B cell (primary cell): ENCODE results near the gene FAM53B. TPM values are rescaled to one million over a fixed set of nuclear protein-coding genes. Genes with fewer than 3 reads are reported as not detected.

Source experiments
- ATAC-seq: fragments of 200-7000 bp; cut with Tn5 transposase; one replicate; pipeline ENCODE4 v1.10.0; 2021; ENCODE audit warnings: low read depth, mild to moderate bottlenecking, moderate number of reproducible peaks, moderate library complexity
- CTCF ChIA-PET: fragments of 350-600 bp; sonication (Branson Sonifier 250); formaldehyde crosslinking; loops from one replicate; lab custom pipeline; 2021; ENCODE audit warnings: antibody characterized with exemption, inconsistent platforms; lab: Charles Lee
- POLR2A ChIA-PET: fragments of 350-600 bp; sonication (Branson Sonifier 250); formaldehyde crosslinking; loops from one replicate; lab custom pipeline; 2021; ENCODE audit warnings: antibody characterized with exemption; lab: Charles Lee
- DNase-seq: peaks from one replicate; pipeline ENCODE4 v3.0.0; 2013
- H2AFZ ChIP-seq: 2 replicates; pipeline ENCODE4 v1.6.1; 2012; ENCODE audit warnings: mild to moderate bottlenecking, low read depth, low read length; ENCODE audit not compliant: insufficient read depth, poor library complexity, severe bottlenecking
- H3K27ac ChIP-seq, 2 donors: 1 replicate in 1 of 2; 2 replicates in 1 of 2; pipeline ENCODE4 v1.5.1; 2012 to 2013; ENCODE audit warnings: low read length in 2 of 2, mild to moderate bottlenecking in 2 of 2, moderate library complexity in 1 of 2
- H3K27me3 ChIP-seq, 4 experiments: fragments of 200-600 bp in 1 of 4; sonication (generic) in 1 of 4; replicated peaks in 1 of 4; 1 replicate in 2 of 4; 2 replicates in 2 of 4; pipeline versions ENCODE4 v1.6.1 to v1.7.0; 2013 to 2016; ENCODE audit warnings: low read length in 3 of 4, mild to moderate bottlenecking in 2 of 4, mixed read lengths in 1 of 4, moderate library complexity in 1 of 4; ENCODE audit not compliant: insufficient read depth in 4 of 4, control insufficient read depth in 3 of 4; ENCODE audit errors: control extremely low read depth in 1 of 4
- H3K36me3 ChIP-seq, 2 experiments: replicated peaks in 1 of 2; 1 replicate in 1 of 2; 2 replicates in 1 of 2; pipeline versions ENCODE4 v1.6.1 to v1.7.1; 2013; ENCODE audit warnings: low read length in 1 of 2; ENCODE audit not compliant: insufficient read depth in 2 of 2, control insufficient read depth in 1 of 2; ENCODE audit errors: control extremely low read depth in 1 of 2, extremely low read depth in 1 of 2
- H3K4me1 ChIP-seq, 2 donors: fragments of 200-600 bp in 1 of 2; sonication (generic) in 1 of 2; 1 replicate in 1 of 2; 2 replicates in 1 of 2; pipeline versions ENCODE4 v1.5.1 to v1.6.1; 2013 to 2017; ENCODE audit warnings: low read length in 2 of 2; ENCODE audit not compliant: control insufficient read depth in 2 of 2, insufficient read depth in 2 of 2
- H3K4me2 ChIP-seq: replicated peaks from 2 replicates; pipeline ENCODE3; 2012; ENCODE audit warnings: mild to moderate bottlenecking, low read depth, low read length; ENCODE audit not compliant: poor library complexity, severe bottlenecking
- H3K4me3 ChIP-seq, 5 experiments: fragments of 200-600 bp in 1 of 5; sonication (generic) in 1 of 5; 1 replicate in 3 of 5; 2 replicates in 2 of 5; pipeline versions ENCODE4 v1.5.1 to v1.7.0; 2011 to 2016; ENCODE audit warnings: low read length in 4 of 5, mild to moderate bottlenecking in 4 of 5, low read depth in 2 of 5, control low read depth in 1 of 5, moderate library complexity in 1 of 5; ENCODE audit not compliant: insufficient read depth in 1 of 5; ENCODE audit errors: control extremely low read depth in 1 of 5, extremely low read depth in 1 of 5
- H3K79me2 ChIP-seq: fragments of 200-600 bp; sonication (generic); one replicate; pipeline ENCODE4 v1.6.0; 2016; ENCODE audit warnings: low read length; ENCODE audit not compliant: control insufficient read depth, insufficient read depth
- H3K9ac ChIP-seq: fragments of 200-600 bp; sonication (generic); 2 replicates; pipeline ENCODE4 v1.6.1; 2017; ENCODE audit warnings: mild to moderate bottlenecking, low read length, moderate library complexity
- H3K9me3 ChIP-seq, 3 donors: one replicate each; pipeline versions ENCODE4 v1.6.1 to v1.7.1; 2013; ENCODE audit warnings: low read length in 2 of 3; ENCODE audit not compliant: control insufficient read depth in 2 of 3, insufficient read depth in 1 of 3; ENCODE audit errors: control extremely low read depth in 1 of 3
- H4K20me1 ChIP-seq: 2 replicates; pipeline ENCODE4 v1.6.0; 2012; ENCODE audit warnings: mild to moderate bottlenecking, low read length; ENCODE audit not compliant: insufficient read depth, control insufficient read depth, poor library complexity, severe bottlenecking
- H3K27ac Mint-ChIP-seq: one replicate; pipeline ENCODE4 v1.8.0; 2021; ENCODE audit warnings: mixed read lengths
- H3K27me3 Mint-ChIP-seq: one replicate; pipeline ENCODE4 v1.8.0; 2021; ENCODE audit warnings: mixed read lengths
- H3K4me1 Mint-ChIP-seq: one replicate; pipeline ENCODE4 v1.8.0; 2021; ENCODE audit warnings: mixed read lengths
- H3K4me3 Mint-ChIP-seq: one replicate; pipeline ENCODE4 v1.8.0; 2021; ENCODE audit warnings: mixed read lengths
- H3K9me3 Mint-ChIP-seq: one replicate; pipeline ENCODE4 v1.8.0; 2022; ENCODE audit warnings: mixed read lengths; ENCODE audit not compliant: insufficient read depth
- CTCF ChIP-seq: fragments of 200-600 bp; IDR thresholded peaks from one replicate; pipeline ENCODE4 v1.8.0; 2022; ENCODE audit warnings: antibody characterized with exemption, mild to moderate bottlenecking
- EZH2 ChIP-seq: IDR thresholded peaks from 2 replicates; pipeline ENCODE4 v1.6.1; 2012; ENCODE audit warnings: borderline replicate concordance, low read depth, mild to moderate bottlenecking, moderate library complexity, low read length; ENCODE audit not compliant: insufficient read depth, poor library complexity, severe bottlenecking
- WGBS: methylation state at CpG from one replicate; pipeline ENCODE4 v1.1.5; 2013; ENCODE audit warnings: missing lambda C conversion rate; ENCODE audit not compliant: insufficient coverage; 5-methylcytosine and 5-hydroxymethylcytosine counted together
- intact Hi-C: fragments of 100-400 bp; cut with micrococcal nuclease; formaldehyde crosslinking; loops from one replicate; pipeline ENCODE4 v1.10.0; 2022
- polyA plus RNA-seq: library from polyadenylated mRNA; depleted of rRNA; stranded (reverse); fragments of >200 nt; gene quantifications from 2 replicates; pipeline ENCODE4 v1.2.3, GENCODE V29; 2012
- total RNA-seq, 2 donors: library from RNA; stranded (reverse); fragments of 120-200 nt in 1 of 2; gene quantifications; 1 replicate in 1 of 2; 2 replicates in 1 of 2; pipeline versions ENCODE4 v1.2.3 to v1.2.4, GENCODE V29; 2013 to 2022

Gene FAM53B
- total and polyA plus RNA-seq, 2 donors (not counting 1 experiment from before 2014, with no cell fraction given), result 51.2 to 186 TPM

- no peak overlapping the region for H3K4me3 Mint-ChIP-seq
- CTCF ChIA-PET, result interaction anchor here (0.8 to 2.2 kb wide), 7 partner anchors 15 to 156 kb away, joined by 3 to 13 read pairs (median 4); no protein-coding TSS in a partner anchor
- WGBS, result 94% methylated on average over 11 of the region's 11 CpGs
- Histone ChIP-seq H2AFZ (no peak overlapping the region), H3K36me3 (peaks cover 0 to 84% of the 10 kb centered on the region in 2 experiments), H3K79me2 (peaks cover 99% of the 10 kb centered on the region), H3K4me2 (no peak overlapping the region), H3K4me1 (peaks cover 62 to 74% of the 10 kb centered on the region in 2 donors), H4K20me1 (peaks cover 59% of the 10 kb centered on the region), H3K4me3 (no peak overlapping the region), H3K9ac (no peak overlapping the region), H3K27me3 (no peaks in the 10 kb centered on the region), H3K27ac (peak overlapping the region in 1 of 2 donors; percentile 76), H3K9me3 (no peaks in the 10 kb centered on the region)
- POLR2A ChIA-PET, result interaction anchor here (1.5 to 1.9 kb wide), 2 partner anchors 8 to 29 kb away, joined by 3 to 5 read pairs; no protein-coding TSS in a partner anchor
- H3K27ac Mint-ChIP-seq, result peak overlapping the region; percentile 79
- no peak for TF ChIP-seq EZH2
- no peak for TF ChIP-seq CTCF
- ATAC-seq, result no peak
- H3K27me3 Mint-ChIP-seq, result no peaks in the 10 kb centered on the region
- no peak for DNase-seq
- no peaks in the 10 kb centered on the region for H3K9me3 Mint-ChIP-seq
- peaks cover 79% of the 10 kb centered on the region for H3K4me1 Mint-ChIP-seq
- intact Hi-C loops, result loop anchor here (5.0 kb wide), 1 partner anchor 32 kb away; no protein-coding TSS in a partner anchor
These were observed 54.2 kb downstream of the FAM53B start for GRCh38 chr10:124689911-124690498.
